Activated CD8-positive, alpha-beta memory T cell treated with anti-CD3 and anti-CD28 coated beads, Interleukin-2, amount 50 U/mL, for 1 hour (primary cell): ENCODE data around the gene TRMO.

Experiments
- DNase-seq: peaks from one replicate; pipeline ENCODE4 v3.0.0-alpha.2; 2020; ENCODE audit errors: extremely low read depth

Gene TRMO

GRCh38 chr9:97858826-97859225, 63.5 kb downstream of the TRMO start:
- no peak for DNase-seq

DNA sequence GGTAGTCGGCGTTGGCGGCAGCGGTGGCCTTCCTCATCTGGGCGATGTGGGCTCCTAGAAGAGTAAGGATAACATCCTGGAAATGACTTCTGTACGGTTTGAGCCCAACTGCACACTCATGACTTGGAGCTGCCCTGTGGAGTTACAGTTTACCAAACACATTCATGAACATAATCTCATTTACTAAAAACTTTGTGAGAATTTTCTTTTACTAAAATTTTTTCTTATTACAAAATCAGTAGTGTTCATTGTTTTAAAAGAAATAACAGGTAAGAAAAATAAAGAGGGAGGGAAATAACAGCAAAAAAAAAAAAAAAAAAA, 63.9 kb downstream of the TRMO start:
- DNase-seq = no peak

- DNase-seq = no peak
Observed at GRCh38 chr9:97857606-97858392, 64.5 kb downstream of the TRMO start.

DNA sequence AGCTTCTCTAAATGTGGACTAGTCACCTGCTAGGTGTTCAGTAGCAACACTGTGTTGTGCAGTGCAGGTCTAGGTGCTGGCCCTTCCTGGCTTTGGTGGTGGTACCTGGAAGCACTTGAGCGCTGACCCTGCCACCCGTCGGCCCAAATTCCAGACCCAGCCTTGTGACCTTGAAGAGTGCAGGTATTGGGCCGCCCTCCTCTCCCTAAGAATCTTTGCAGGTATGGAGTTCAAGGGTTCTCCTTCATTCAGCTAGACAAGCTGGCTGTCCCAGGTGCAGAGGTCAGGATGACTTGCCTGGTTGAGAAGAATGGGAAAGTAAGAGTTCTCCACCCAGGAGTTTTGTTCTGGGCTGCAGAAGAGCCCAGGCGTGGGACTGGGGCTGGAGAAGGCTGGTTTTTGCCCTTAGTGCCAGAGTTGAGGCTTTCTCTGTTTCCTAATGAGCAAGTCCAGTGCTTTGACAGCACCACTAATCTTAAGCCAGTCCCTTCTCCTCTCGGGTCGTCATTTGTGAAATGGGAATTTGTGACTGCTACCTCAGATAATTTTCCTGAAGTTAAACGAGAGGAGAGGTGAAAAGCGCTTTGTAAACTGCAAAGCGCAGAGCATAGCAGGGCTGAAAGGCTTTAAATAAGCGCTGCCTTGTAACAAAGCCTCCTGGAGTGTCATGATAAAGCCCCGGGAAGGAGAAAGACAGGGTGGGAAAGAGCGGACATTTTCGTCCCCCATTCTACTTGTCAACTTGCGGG, 65.3 kb downstream of the TRMO start:
- DNase-seq = no peak

- DNase-seq = no peak
Observed at GRCh38 chr9:97855899-97856298, 66.4 kb downstream of the TRMO start.

DNA sequence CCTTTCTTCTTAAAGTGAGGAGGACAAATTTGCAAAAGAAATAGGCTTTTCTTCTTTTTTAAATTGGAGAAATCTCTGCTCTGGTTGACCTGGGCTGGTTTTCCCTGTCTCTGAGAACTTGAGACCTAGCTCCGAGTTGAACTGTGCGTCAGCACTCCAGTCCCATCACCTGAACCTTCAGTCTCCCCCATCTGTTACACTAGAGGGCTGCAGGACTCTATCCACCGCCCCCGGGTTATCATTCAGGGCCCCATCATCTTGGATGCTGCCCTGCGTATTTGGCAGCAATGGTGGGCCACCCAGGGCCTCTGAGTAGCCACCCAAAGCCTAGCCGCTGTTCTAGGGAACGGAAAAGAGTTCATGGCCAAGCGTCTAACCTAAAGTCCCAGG, 66.8 kb downstream of the TRMO start:
- DNase-seq = no peak

DNA sequence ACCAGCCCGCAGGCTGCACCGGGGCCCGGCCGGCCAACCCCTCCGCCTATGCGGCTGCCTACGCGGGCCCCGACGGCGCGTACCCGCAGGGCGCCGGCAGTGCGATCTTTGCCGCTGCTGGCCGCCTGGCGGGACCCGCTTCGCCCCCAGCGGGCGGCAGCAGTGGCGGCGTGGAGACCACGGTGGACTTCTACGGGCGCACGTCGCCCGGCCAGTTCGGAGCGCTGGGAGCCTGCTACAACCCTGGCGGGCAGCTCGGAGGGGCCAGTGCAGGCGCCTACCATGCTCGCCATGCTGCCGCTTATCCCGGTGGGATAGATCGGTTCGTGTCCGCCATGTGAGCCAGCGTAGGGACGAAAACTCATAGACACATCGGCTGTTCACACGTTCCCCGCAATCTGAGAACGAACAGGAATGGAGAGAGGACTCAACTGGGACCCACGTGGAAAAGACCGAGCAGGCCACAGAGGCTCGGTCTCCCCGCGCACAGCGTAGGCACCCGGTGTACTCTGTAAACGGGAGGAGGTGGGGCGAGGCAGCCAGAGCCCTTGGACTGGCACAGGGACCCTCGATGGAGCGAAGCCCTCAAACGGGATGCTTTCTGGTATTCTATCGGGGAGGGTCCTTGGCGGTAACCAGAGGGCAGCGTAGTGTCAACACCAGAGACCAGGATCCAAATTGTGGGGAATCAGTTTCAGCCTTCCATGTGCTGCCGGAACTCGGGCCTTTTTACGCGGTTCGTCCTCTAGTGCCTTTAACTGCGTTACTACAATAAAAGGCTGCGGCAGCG, 67.4 kb downstream of the TRMO start:
- no peak for DNase-seq
